ENCODE data around the gene MAL. TPM values are rescaled to one million over a fixed set of nuclear protein-coding genes. Genes with fewer than 3 reads are reported as not detected.

The MAL gene
- total RNA-seq, 2 donors from 2014 or later: 127 to 159 TPM

- Mint-ChIP-seq H3K36me3 (ENCODE audit: low read depth) (no peaks in the 10 kb centered on the region), H3K4me1 (peaks cover 6% of the 10 kb centered on the region), H3K4me3 (no peak overlapping the region), H3K27ac (peak overlapping the region; percentile 45), H3K27me3 (peaks cover 27% of the 10 kb centered on the region)
- ATAC-seq: no peak
- no peak for DNase-seq
- H3K9me3 ChIP-seq (ENCODE audit: control insufficient read depth, low read length, poor library complexity, severe bottlenecking): no peaks in the 10 kb centered on the region
Measured at GRCh38 chr2:95004287-95004686, 21.2 kb upstream of the MAL start.

DNA sequence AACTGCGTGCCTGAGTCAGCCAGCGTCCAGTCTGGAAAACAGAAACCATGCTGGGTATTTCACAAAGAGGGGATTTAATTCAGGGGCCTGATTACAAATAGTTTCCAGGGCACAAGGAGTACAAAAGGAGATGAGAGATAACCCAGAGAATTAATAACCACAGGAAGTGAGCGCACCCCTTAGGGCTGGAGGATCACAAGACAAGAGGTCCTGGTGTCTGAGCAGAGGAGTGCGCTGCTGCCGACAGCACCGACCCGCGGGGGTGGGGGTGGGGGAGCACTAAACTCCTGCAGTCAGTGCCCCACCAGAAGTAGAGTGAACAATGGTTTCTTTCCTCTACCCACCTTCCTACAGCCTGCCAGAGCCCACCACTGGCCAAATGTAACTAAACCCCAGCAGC, 20.8 kb upstream of the MAL start:
- DNase-seq: no peak
- H3K4me1 Mint-ChIP-seq: peaks cover 6% of the 10 kb centered on the region
- no peaks in the 10 kb centered on the region for H3K36me3 Mint-ChIP-seq (ENCODE audit: low read depth)
- H3K27ac Mint-ChIP-seq: peak overlapping the region; percentile 45
- peaks cover 23% of the 10 kb centered on the region for H3K27me3 Mint-ChIP-seq
- ATAC-seq: no peak
- no peaks in the 10 kb centered on the region for H3K9me3 ChIP-seq (ENCODE audit: control insufficient read depth, low read length, poor library complexity, severe bottlenecking)
- no peak overlapping the region for H3K4me3 Mint-ChIP-seq

DNA sequence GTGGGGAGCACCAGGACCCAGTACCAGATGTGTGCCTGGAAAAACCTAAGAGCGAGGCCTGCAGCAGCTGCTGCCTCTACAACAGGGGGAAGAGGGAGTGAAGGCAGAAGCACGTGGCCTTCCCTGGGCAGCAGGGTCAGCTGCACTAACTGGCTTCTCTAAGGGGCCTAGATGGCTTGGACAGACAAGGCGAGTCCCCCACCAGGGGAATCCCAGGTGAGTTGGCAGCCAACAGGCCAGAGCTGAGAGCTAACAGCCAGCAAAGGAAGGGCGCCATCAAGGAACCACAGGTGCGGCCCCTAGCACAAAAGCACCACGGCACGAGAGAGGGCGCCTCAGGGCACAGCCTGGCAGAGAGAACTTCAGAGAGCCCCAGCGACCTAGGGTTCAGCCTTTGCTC, 19.8 kb upstream of the MAL start:
- Mint-ChIP-seq H3K27ac (no peak overlapping the region), H3K27me3 (peaks cover 23% of the 10 kb centered on the region), H3K4me3 (no peak overlapping the region), H3K36me3 (ENCODE audit: low read depth) (no peaks in the 10 kb centered on the region), H3K4me1 (peaks cover 6% of the 10 kb centered on the region)
- DNase-seq (no peak), ATAC-seq (no peak)
- H3K9me3 ChIP-seq (ENCODE audit: control insufficient read depth, low read length, poor library complexity, severe bottlenecking): no peaks in the 10 kb centered on the region

GRCh38 chr2:95006588-95006987, 18.9 kb upstream of the MAL start:
- ATAC-seq (no peak), DNase-seq (no peak)
- Mint-ChIP-seq H3K4me3 (no peak overlapping the region), H3K27me3 (peaks cover 23% of the 10 kb centered on the region), H3K4me1 (peaks cover 6% of the 10 kb centered on the region), H3K27ac (no peak overlapping the region), H3K36me3 (ENCODE audit: low read depth) (no peaks in the 10 kb centered on the region)
- H3K9me3 ChIP-seq (ENCODE audit: control insufficient read depth, low read length, poor library complexity, severe bottlenecking): no peaks in the 10 kb centered on the region

DNA sequence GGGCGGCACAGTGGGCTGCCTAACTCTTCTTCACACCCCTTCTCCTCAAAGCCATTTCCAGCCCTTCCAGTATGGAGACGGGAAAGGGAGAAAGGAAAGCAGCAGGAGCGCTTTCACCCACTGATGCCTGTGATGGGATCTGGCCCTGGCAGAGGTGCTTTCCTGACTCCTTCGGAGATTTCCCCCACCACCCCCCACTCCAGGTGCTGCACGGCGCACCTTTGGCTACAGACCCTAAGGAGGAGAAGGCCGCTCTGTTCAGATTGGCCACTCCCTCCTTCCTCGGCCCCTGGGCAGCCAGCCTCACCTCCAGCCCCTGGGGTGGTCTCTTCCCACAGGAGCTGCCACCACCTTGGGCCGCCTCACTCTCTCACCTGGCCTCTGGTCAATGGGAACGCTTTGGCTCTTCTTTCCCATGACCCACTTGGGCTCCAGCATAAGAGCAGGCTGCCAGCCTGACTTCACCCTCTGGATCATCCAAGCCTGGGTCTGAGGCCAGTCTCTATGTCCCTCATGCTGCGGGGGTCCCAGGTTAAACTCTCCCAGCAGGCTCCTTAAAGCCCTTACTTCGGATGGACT, 18.4 kb upstream of the MAL start:
- Mint-ChIP-seq H3K27me3 (peaks cover 23% of the 10 kb centered on the region), H3K36me3 (ENCODE audit: low read depth) (no peaks in the 10 kb centered on the region), H3K27ac (no peak overlapping the region), H3K4me3 (no peak overlapping the region), H3K4me1 (peaks cover 6% of the 10 kb centered on the region)
- no peak for ATAC-seq
- H3K9me3 ChIP-seq (ENCODE audit: control insufficient read depth, low read length, poor library complexity, severe bottlenecking): no peaks in the 10 kb centered on the region
- DNase-seq: no peak

- Mint-ChIP-seq H3K4me3 (no peak overlapping the region), H3K27me3 (peaks cover 23% of the 10 kb centered on the region), H3K4me1 (peaks cover 6% of the 10 kb centered on the region), H3K27ac (no peak overlapping the region), H3K36me3 (ENCODE audit: low read depth) (no peaks in the 10 kb centered on the region)
- H3K9me3 ChIP-seq (ENCODE audit: control insufficient read depth, low read length, poor library complexity, severe bottlenecking): no peaks in the 10 kb centered on the region
- ATAC-seq (no peak), DNase-seq (no peak)
Measured at GRCh38 chr2:95007822-95008221, 17.7 kb upstream of the MAL start.

DNA sequence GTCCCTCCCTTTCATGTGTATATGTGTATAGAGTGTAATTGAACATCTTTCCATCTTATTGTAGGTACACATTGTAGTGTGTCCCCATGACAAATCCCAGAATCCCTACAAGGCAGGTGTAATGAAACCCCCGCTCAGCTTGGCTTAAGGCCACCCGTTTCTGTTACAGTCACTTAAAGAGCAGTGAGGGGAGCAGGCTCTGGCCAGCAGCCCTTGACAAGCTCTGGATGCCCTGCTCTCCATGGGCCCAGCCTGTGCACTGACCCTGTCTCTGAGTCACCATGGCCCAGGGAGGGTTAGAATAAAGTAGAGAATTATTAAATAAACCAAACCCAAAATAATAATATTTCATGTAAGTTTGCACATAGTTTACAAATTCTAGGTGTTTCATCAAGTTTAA, 17.2 kb upstream of the MAL start:
- no peak overlapping the region for H3K4me3 Mint-ChIP-seq
- H3K27me3 Mint-ChIP-seq: peaks cover 26% of the 10 kb centered on the region
- no peak for DNase-seq
- peaks cover 6% of the 10 kb centered on the region for H3K4me1 Mint-ChIP-seq
- no peak overlapping the region for H3K27ac Mint-ChIP-seq
- no peaks in the 10 kb centered on the region for H3K9me3 ChIP-seq (ENCODE audit: control insufficient read depth, low read length, poor library complexity, severe bottlenecking)
- ATAC-seq: no peak
- H3K36me3 Mint-ChIP-seq (ENCODE audit: low read depth): no peaks in the 10 kb centered on the region

DNA sequence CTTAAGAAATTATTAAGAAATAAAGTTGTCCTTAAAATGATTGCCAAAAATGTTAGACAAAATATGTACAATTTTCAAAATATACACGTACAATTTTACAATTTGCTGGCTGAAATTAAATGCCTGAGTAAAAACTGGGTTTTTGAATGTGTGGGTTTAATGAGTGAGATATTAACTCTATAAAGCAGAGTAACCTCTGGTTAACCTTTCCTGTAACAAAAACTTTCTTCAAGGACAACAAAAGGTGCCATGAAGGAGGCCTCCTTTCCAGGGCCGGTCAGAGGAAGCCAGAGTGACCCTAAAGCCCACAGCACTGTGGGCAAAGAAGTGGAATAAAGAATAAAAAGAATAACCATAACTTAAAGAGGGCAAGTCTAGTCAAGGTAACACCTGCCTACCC, 16.5 kb upstream of the MAL start:
- H3K9me3 ChIP-seq (ENCODE audit: control insufficient read depth, low read length, poor library complexity, severe bottlenecking): no peaks in the 10 kb centered on the region
- H3K27ac Mint-ChIP-seq: no peak overlapping the region
- H3K4me3 Mint-ChIP-seq: no peak overlapping the region
- ATAC-seq (no peak), DNase-seq (no peak)
- H3K4me1 Mint-ChIP-seq: peaks cover 6% of the 10 kb centered on the region
- peaks cover 28% of the 10 kb centered on the region for H3K27me3 Mint-ChIP-seq
- H3K36me3 Mint-ChIP-seq (ENCODE audit: low read depth): no peaks in the 10 kb centered on the region

DNA sequence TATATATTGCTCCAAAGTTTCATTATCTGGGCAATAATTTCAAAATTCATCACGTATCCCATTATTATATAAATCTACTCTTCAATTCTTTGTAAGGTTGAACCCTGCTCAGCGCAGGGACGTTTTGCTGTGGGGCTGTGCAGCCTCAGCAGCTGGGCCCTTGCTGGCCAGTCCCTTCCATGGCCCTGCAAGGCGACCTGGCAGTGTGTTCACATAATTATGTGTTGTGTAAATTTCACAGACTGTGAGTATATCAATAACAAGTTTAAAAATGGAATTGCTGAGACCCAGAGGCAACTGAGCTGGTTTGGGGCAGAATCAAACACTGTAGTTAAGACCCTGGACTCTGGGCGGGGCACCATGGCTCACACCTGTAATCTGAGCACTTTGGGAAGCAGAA, 16.1 kb upstream of the MAL start:
- DNase-seq: no peak
- Mint-ChIP-seq H3K36me3 (ENCODE audit: low read depth) (no peaks in the 10 kb centered on the region), H3K27ac (no peak overlapping the region), H3K27me3 (peaks cover 24% of the 10 kb centered on the region), H3K4me1 (peaks cover 4% of the 10 kb centered on the region), H3K4me3 (no peak overlapping the region)
- no peak for ATAC-seq
- no peaks in the 10 kb centered on the region for H3K9me3 ChIP-seq (ENCODE audit: control insufficient read depth, low read length, poor library complexity, severe bottlenecking)

GRCh38 chr2:95010126-95010525, 15.4 kb upstream of the MAL start:
- DNase-seq: no peak
- no peak overlapping the region for H3K4me3 Mint-ChIP-seq

DNA sequence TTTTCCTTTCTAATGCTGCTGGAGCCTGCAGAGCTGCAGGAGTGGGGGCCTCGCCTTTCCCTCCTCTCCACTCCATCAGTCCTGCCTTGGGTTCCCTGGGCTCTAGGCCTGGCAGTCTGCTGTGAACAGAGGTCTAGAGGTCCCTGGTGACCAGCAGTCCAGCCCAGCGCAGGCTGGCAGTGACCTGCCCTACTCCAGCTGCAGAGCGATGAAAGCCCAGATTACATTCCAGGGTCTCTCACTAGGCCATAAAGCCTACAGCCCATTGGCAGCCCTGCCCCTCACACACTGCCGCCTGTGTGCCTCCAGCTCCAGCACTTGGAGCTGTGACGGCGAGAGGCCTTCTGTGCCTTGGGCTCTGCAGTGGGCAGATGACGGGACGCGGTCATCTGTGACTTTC, 14.8 kb upstream of the MAL start:
- H3K27ac Mint-ChIP-seq: no peak overlapping the region
- H3K36me3 Mint-ChIP-seq (ENCODE audit: low read depth): no peaks in the 10 kb centered on the region
- DNase-seq (no peak), ATAC-seq (no peak)
- peaks cover 2% of the 10 kb centered on the region for H3K4me1 Mint-ChIP-seq
- no peaks in the 10 kb centered on the region for H3K9me3 ChIP-seq (ENCODE audit: control insufficient read depth, low read length, poor library complexity, severe bottlenecking)
- peaks cover 17% of the 10 kb centered on the region for H3K27me3 Mint-ChIP-seq
- no peak overlapping the region for H3K4me3 Mint-ChIP-seq

More at GRCh38 chr2:95010126-95010525, 15.4 kb upstream of the MAL start:
- ATAC-seq: no peak
- Mint-ChIP-seq H3K36me3 (ENCODE audit: low read depth) (no peaks in the 10 kb centered on the region), H3K27ac (no peak overlapping the region), H3K27me3 (peaks cover 21% of the 10 kb centered on the region), H3K4me1 (peaks cover 2% of the 10 kb centered on the region)
- H3K9me3 ChIP-seq (ENCODE audit: control insufficient read depth, low read length, poor library complexity, severe bottlenecking): no peaks in the 10 kb centered on the region

DNA sequence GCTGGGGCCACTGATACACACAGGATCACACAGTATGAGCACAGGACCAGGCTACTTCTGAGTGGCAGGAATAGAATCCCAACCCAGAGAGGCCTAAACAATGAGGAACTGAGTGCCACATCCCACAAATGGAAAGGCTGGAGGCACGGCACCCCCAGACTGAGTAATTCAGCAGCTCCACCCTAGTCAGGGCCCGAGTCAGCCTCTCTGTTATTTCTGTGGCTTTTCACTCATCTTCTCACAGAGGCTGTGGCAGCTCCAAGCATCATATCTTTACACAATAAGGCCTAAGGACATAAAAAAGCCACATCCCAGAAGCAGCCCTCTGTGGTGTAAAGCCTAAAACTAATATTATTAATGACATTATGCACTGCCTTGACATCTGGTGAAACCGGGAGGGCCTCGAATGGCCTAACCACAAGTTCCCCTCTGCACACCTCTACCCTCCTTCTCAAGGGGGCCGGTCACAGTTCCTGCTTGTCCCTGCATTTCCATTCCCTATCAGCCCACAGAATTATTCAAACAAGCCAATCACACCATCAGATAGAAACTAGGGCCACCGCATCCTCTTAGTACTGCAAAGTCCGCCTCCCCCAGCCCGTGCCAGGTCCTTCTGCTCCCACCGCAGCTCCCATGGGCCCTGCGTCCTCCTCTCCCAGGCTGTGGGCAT, 12.5 kb upstream of the MAL start:
- H3K27me3 Mint-ChIP-seq: peaks cover 9% of the 10 kb centered on the region
- ATAC-seq: no peak
- H3K4me1 Mint-ChIP-seq: peaks cover 2% of the 10 kb centered on the region
- H3K4me3 Mint-ChIP-seq: no peak overlapping the region
- H3K9me3 ChIP-seq (ENCODE audit: control insufficient read depth, low read length, poor library complexity, severe bottlenecking): no peaks in the 10 kb centered on the region
- H3K36me3 Mint-ChIP-seq (ENCODE audit: low read depth): no peaks in the 10 kb centered on the region
- H3K27ac Mint-ChIP-seq: no peak overlapping the region
- DNase-seq: no peak

DNA sequence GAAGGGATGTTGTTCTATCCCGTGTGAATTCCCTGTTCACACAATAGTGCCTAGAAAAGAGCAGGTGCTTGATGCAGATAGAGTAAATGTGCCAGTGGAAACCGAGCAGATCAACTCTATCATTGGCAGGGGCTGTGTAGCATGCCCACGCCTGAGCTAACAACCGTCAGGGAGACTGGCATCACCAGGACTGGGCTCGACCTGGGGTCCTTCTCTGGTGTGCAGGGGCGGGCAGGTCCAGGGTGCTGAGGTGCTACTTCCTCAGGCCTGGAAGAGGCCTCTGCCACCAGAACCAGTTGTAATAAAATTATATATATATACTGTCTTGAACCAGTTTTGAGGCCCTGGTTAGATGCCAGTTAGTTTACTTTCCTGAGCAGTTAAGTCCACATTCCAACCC, 11.8 kb upstream of the MAL start:
- Mint-ChIP-seq H3K36me3 (ENCODE audit: low read depth) (no peaks in the 10 kb centered on the region), H3K4me3 (no peak overlapping the region), H3K27me3 (peaks cover 5% of the 10 kb centered on the region), H3K4me1 (peaks cover 2% of the 10 kb centered on the region), H3K27ac (no peak overlapping the region)
- no peaks in the 10 kb centered on the region for H3K9me3 ChIP-seq (ENCODE audit: control insufficient read depth, low read length, poor library complexity, severe bottlenecking)
- DNase-seq (no peak), ATAC-seq (no peak)

DNA sequence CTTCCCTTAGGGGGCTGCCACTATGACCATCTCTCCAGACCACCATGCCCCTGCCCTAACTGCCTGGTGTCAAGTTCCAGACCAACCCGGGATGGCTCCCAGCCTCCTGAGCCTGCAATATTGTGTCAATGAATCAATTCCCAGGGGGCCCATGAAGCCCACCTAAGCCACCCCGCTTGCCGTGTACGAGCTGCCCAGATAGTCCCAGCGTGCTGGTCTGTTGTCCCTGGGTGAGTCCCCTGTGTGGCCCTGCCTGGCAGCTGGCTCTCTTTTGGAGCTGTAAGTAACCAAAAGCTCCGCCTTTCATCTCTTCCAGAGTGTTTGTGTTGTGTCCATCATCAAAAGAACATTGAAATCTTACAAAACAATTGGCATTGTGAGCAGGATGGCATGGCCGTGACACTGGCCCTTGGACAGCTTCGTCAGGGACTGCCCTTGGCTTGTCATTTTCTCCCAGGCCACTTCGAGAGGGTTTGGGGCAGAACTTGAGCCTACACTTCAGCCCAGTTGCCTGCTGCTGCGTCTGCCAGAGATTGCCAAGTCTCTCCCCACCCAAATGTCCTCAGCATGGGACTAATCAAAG, 11.3 kb upstream of the MAL start:
- DNase-seq (no peak), ATAC-seq (no peak)
- Mint-ChIP-seq H3K36me3 (ENCODE audit: low read depth) (no peaks in the 10 kb centered on the region), H3K4me1 (peaks cover 2% of the 10 kb centered on the region), H3K27me3 (peaks cover 5% of the 10 kb centered on the region), H3K27ac (peak overlapping the region; percentile 51), H3K4me3 (no peak overlapping the region)
- no peaks in the 10 kb centered on the region for H3K9me3 ChIP-seq (ENCODE audit: control insufficient read depth, low read length, poor library complexity, severe bottlenecking)

Measured in T-helper 17 cell (primary cell).